ENCODE measurements around the gene STUB1. TPM values are rescaled to one million over a fixed set of nuclear protein-coding genes. Genes with fewer than 3 reads are reported as not detected.

STUB1 gene
- total RNA-seq, 2 donors from 2014 or later = 61.2 to 69.9 TPM

DNA sequence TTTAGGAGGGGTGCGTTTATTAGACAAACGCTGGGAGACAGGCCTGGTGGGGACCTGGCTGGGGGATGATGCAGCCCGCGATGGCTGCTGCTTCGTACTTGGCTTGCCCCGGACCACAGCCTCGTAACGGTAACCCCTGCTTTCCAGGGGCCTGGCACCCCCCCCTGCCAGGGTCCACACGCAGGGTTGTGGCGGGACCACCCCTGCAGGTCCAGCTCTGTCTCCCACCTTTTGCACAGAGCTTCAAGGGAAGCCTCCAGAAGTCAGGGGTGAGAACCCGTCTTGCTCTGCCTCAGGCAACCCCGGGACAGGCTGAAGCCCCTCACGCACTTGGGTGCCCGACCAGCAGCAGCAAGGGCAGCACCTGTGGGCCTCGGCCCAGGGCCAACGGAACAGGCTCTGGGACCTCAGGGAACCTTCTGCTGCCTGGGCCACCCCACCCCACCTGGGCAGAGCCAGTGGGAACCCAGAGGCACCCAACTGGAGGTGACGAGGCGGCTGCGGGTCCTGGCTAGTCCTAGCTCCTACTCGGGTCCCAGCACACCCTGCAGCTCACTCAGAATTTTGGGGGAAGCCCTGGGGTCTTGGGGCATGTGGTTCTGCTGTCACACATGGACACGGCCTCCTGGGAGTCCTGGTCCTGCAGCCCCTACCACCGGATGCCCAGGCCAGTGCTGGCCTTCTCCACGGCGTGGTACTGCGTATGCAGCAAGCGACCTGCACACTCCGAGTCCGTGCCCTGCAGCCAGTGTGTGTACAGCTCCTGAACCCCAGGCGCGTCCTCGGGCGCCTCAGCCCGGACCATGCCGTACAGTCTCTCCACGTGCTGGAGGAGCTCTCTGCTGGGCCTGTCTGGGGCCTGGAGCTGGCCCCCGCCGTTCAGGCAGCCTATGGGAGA, 49.8 kb downstream of the STUB1 start:
- no peaks in the 10 kb centered on the region for H3K36me3 Mint-ChIP-seq
- no peak overlapping the region for H3K27ac Mint-ChIP-seq
- DNase-seq (ENCODE audit: low spot score in 2 of 2) (peak in 1 of 2 donors; percentile 8), ATAC-seq (no peak)
- H3K9me3 Mint-ChIP-seq = no peaks in the 10 kb centered on the region

DNA sequence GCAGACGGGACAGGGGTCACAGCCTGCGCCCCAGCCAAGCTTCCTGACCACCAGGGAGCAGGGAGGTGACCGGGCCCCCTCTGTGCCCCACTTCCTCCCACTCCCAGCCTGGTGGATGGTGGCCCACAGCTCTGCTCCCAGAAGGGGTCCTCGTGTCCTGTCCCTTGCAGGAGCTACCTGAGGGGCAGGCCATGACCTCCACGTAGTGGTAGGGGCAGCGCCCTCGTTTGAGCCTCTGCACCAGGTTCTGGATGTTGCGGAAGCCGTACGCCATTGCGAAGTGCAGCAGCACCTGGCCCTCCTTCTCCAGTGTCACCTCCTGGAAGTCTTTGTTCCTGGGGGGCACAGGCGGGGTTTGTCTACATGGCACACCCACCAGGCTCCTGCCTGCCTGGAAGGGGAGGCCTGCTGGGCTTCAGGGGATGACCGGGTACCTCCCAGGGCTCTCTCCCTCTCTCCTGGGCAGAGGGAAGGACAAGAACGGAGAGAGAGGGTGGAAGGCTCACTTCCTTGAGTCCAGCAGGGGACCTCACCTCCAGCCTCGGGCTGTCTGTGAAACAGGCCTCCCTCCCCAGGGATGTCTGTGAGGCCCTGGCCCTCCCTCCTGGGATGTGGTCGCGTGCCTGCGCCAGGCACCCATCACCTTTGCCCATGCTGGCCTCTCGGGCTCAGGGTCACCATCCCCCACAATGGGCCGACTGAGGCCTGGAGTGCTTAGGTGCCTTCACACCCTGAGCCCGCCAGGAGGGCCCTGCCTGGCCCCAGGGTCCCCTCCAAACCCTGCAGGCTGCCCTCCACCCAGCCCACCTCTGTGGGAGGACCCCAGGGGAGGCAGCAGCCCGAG, 50.7 kb downstream of the STUB1 start:
- no peak for ATAC-seq
- Mint-ChIP-seq H3K9me3 (no peaks in the 10 kb centered on the region), H3K27ac (no peak overlapping the region), H3K36me3 (peaks cover 5 to 6% of the 10 kb centered on the region in 2 donors)
- DNase-seq (ENCODE audit: low spot score in 2 of 2) = no peak

DNA sequence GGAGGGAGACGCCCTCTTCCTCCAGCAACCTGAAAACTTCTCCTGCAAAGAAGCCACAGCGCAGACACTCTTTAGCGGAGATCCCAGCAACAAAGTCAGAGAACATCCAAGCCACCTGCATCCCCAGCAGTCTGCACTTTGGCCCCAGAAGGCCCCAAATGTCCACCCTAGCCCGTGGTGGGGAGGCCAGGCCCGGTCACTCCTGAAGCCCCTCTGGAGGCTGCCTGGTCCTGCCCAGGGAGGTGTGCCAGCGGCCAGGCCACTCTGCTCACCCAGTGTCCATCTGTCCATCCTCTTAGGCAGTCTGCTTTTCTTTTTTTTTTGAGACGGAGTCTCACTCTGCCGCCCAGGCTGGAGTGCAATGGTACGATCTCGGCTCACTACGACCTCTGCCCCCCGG, 52.1 kb downstream of the STUB1 start:
- H3K9me3 Mint-ChIP-seq = no peaks in the 10 kb centered on the region
- DNase-seq (ENCODE audit: low spot score in 2 of 2) (no peak), ATAC-seq (no peak)
- peaks cover 6 to 13% of the 10 kb centered on the region in 2 donors for H3K36me3 Mint-ChIP-seq
- H3K27ac Mint-ChIP-seq = no peak overlapping the region

Other genes starting within 250 kb of the STUB1 start
- gene CAPN15, start 152.7 kb upstream of the STUB1 start, total RNA-seq = 10 to 100 TPM; 55.5 to 76.5 TPM
- not detected for gene PRR35, start 120.0 kb upstream of the STUB1 start, total RNA-seq
- gene NHLRC4, start 113.4 kb upstream of the STUB1 start, total RNA-seq = 1 to 10 TPM in 1 of 2 donors, under 1 TPM in 1; 0.59 to 1.8 TPM
- 10 to 100 TPM; 21.9 to 24.2 TPM for gene PIGQ, start 110.4 kb upstream of the STUB1 start, total RNA-seq
- gene RAB40C, start 90.3 kb upstream of the STUB1 start, total RNA-seq = 10 to 100 TPM; 12.1 to 13.0 TPM
- gene WFIKKN1, start 49.4 kb upstream of the STUB1 start, total RNA-seq = under 1 TPM; 0.33 to 0.71 TPM
- gene METTL26, start 44.1 kb upstream of the STUB1 start, total RNA-seq = 100 to 1,000 TPM in 1 of 2 donors, 10 to 100 TPM in 1; 47.2 to 120 TPM
- 10 to 100 TPM; 33.7 to 52.0 TPM for gene MCRIP2, start 38.6 kb upstream of the STUB1 start, total RNA-seq
- gene WDR90, start 31.0 kb upstream of the STUB1 start, total RNA-seq = 100 to 1,000 TPM in 1 of 2 donors, 10 to 100 TPM in 1; 36.1 to 101 TPM
- gene RHOT2, start 12.3 kb upstream of the STUB1 start, total RNA-seq = 100 to 1,000 TPM; 112 to 118 TPM
- 1 to 10 TPM; 1.3 to 4.6 TPM for gene RHBDL1, start 4.7 kb upstream of the STUB1 start, total RNA-seq
- gene JMJD8, start 3.9 kb downstream of the STUB1 start, total RNA-seq = 10 to 100 TPM; 11.0 to 24.7 TPM
- 10 to 100 TPM; 16.0 to 19.1 TPM for gene WDR24, start 10.0 kb downstream of the STUB1 start, total RNA-seq
- gene FBXL16, start 25.4 kb downstream of the STUB1 start, total RNA-seq = 10 to 100 TPM in 1 of 2 donors, 1 to 10 TPM in 1; 2.8 to 16.4 TPM
- 10 to 100 TPM; 10.1 to 14.7 TPM for gene METRN, start 34.7 kb downstream of the STUB1 start, total RNA-seq
- gene ANTKMT, start 40.7 kb downstream of the STUB1 start, total RNA-seq = 10 to 100 TPM; 17.6 to 22.6 TPM
- gene CCDC78, start 46.0 kb downstream of the STUB1 start, total RNA-seq = 10 to 100 TPM in 1 of 2 donors, 1 to 10 TPM in 1; 6.2 to 10.7 TPM
- 10 to 100 TPM; 22.2 to 24.5 TPM for gene HAGHL, start 46.7 kb downstream of the STUB1 start, total RNA-seq
- 100 to 1,000 TPM in 1 of 2 donors, 10 to 100 TPM in 1; 41.7 to 122 TPM for gene CIAO3, start 60.6 kb downstream of the STUB1 start, total RNA-seq
- not detected for gene MSLN, start 80.3 kb downstream of the STUB1 start, total RNA-seq
- gene RPUSD1, start 108.0 kb downstream of the STUB1 start, total RNA-seq = 10 to 100 TPM; 11.2 to 27.1 TPM
- gene CHTF18, start 108.2 kb downstream of the STUB1 start, total RNA-seq = 100 to 1,000 TPM in 1 of 2 donors, 10 to 100 TPM in 1; 98.7 to 116 TPM
- not detected for gene GNG13, start 120.3 kb downstream of the STUB1 start, total RNA-seq

Data from activated naive CD4-positive, alpha-beta T cell treated with anti-CD3 and anti-CD28 coated beads, Interleukin-2, amount 50 U/mL, for 72 hours (primary cell).